HEK293 (cell line): ENCODE data around the gene DCPS.

Experiments used
- CTCF ChIA-PET: fragments of 350-600 bp; formaldehyde crosslinking; extraction: SDS; loops from one replicate; lab custom pipeline; 2021; ENCODE audit warnings: antibody characterized with exemption; lab: Yijun Ruan, JAX
- POLR2A ChIA-PET: fragments of 300-600 bp; formaldehyde crosslinking; extraction: SDS; loops from one replicate; lab custom pipeline; 2020; ENCODE audit warnings: antibody characterized with exemption, inconsistent platforms; lab: Yijun Ruan, JAX
- H3K27ac ChIP-seq: fragments of 200-500 bp; sonication (Bioruptor generic); 2 replicates; pipeline ENCODE4 v1.5.1; 2014; ENCODE audit warnings: low read depth, low read length, control low read depth, inconsistent platforms; ENCODE audit errors: extremely low read depth
- H3K36me3 ChIP-seq, 2 experiments: fragments of 200-500 bp in 1 of 2; sonication (Bioruptor generic) in 1 of 2; 1 replicate in 1 of 2; 2 replicates in 1 of 2; pipeline ENCODE4 v1.5.1; 2014 to 2017; ENCODE audit warnings: inconsistent platforms in 2 of 2, low read length in 2 of 2; ENCODE audit not compliant: control insufficient read depth in 2 of 2, insufficient read depth in 1 of 2
- H3K4me1 ChIP-seq: fragments of 200-500 bp; sonication (Bioruptor generic); 2 replicates; pipeline ENCODE4 v1.5.1; 2014; ENCODE audit warnings: mild to moderate bottlenecking, low read length, inconsistent platforms; ENCODE audit not compliant: control insufficient read depth, insufficient read depth
- H3K4me3 ChIP-seq: 2 replicates; pipeline ENCODE4 v1.5.1; 2011; ENCODE audit warnings: low read depth, mild to moderate bottlenecking, control low read depth, low read length, moderate library complexity
- H3K9me3 ChIP-seq: fragments of 200-500 bp; sonication (Bioruptor generic); 2 replicates; pipeline ENCODE4 v1.5.1; 2014; ENCODE audit warnings: low read depth, low read length, inconsistent platforms; ENCODE audit not compliant: control insufficient read depth, insufficient read depth
- GLIS2 ChIP-seq: fragments of 450-650 bp; formaldehyde crosslinking; IDR thresholded peaks from 2 replicates; pipeline ENCODE4 v1.5.1; 2016; ENCODE audit warnings: missing biosample characterization, missing genetic modification characterization
- HOXC10 ChIP-seq: sonication (generic); formaldehyde crosslinking; IDR thresholded peaks from 2 replicates; pipeline ENCODE4 v1.8.1; 2023; ENCODE audit warnings: mild to moderate bottlenecking, missing genetic modification reagents
- MYNN ChIP-seq: fragments of 450-650 bp; formaldehyde crosslinking; IDR thresholded peaks from 2 replicates; pipeline ENCODE4 v1.5.1; 2016; ENCODE audit warnings: missing biosample characterization, missing genetic modification characterization, borderline replicate concordance
- PRDM1 ChIP-seq: fragments of 450-650 bp; formaldehyde crosslinking; IDR thresholded peaks from 2 replicates; pipeline ENCODE4; 2016; ENCODE audit warnings: missing biosample characterization, missing genetic modification characterization
- REPIN1 ChIP-seq: fragments of 450-650 bp; formaldehyde crosslinking; IDR thresholded peaks from 2 replicates; pipeline ENCODE4 v1.5.1; 2017; ENCODE audit warnings: missing biosample characterization, missing genetic modification characterization, low read depth
- SP2 ChIP-seq: fragments of 450-650 bp; formaldehyde crosslinking; IDR thresholded peaks from 2 replicates; pipeline ENCODE4 v1.5.1; 2016; ENCODE audit warnings: missing biosample characterization, missing genetic modification characterization
- ZBTB26 ChIP-seq: fragments of 450-650 bp; formaldehyde crosslinking; optimal IDR thresholded peaks from 2 replicates; pipeline ENCODE3; 2016; ENCODE audit warnings: missing biosample characterization, mild to moderate bottlenecking, missing genetic modification characterization
- ZIC2 ChIP-seq: fragments of 450-650 bp; formaldehyde crosslinking; IDR thresholded peaks from 2 replicates; pipeline ENCODE4 v1.5.1; 2016; ENCODE audit warnings: missing biosample characterization, missing genetic modification characterization
- ZNF133 ChIP-seq: fragments of 450-650 bp; formaldehyde crosslinking; IDR thresholded peaks from 2 replicates; pipeline ENCODE4 v1.5.1; 2016; ENCODE audit warnings: missing biosample characterization, missing genetic modification characterization
- ZNF148 ChIP-seq: fragments of 450-650 bp; formaldehyde crosslinking; IDR thresholded peaks from 2 replicates; pipeline ENCODE4 v1.5.0; 2017; ENCODE audit warnings: missing biosample characterization, missing genetic modification characterization, borderline replicate concordance
- ZNF239 ChIP-seq: fragments of 450-650 bp; formaldehyde crosslinking; IDR thresholded peaks from 2 replicates; pipeline ENCODE4 v1.5.1; 2016; ENCODE audit warnings: missing biosample characterization, missing genetic modification characterization
- ZNF302 ChIP-seq: fragments of 450-650 bp; formaldehyde crosslinking; IDR thresholded peaks from 2 replicates; pipeline ENCODE4 v1.5.1; 2016; ENCODE audit warnings: missing biosample characterization, missing genetic modification characterization, low read depth
- ZNF366 ChIP-seq: fragments of 450-650 bp; formaldehyde crosslinking; conservative IDR thresholded peaks from 2 replicates; pipeline ENCODE4 v1.5.1; 2016; ENCODE audit warnings: missing biosample characterization, missing genetic modification characterization
- ZNF394 ChIP-seq: fragments of 450-650 bp; formaldehyde crosslinking; IDR thresholded peaks from 2 replicates; pipeline ENCODE4 v1.5.1; 2016; ENCODE audit warnings: missing biosample characterization, missing genetic modification characterization, mild to moderate bottlenecking, moderate library complexity, borderline replicate concordance
- ZNF404 ChIP-seq: fragments of 450-650 bp; formaldehyde crosslinking; IDR thresholded peaks from 2 replicates; pipeline ENCODE4 v1.5.1; 2017; ENCODE audit warnings: missing biosample characterization, missing genetic modification characterization
- ZNF513 ChIP-seq: fragments of 450-650 bp; IDR thresholded peaks from 2 replicates; pipeline ENCODE4 v1.5.1; 2018; ENCODE audit warnings: missing biosample characterization, missing genetic modification characterization
- ZNF514 ChIP-seq: fragments of 450-650 bp; formaldehyde crosslinking; IDR thresholded peaks from 2 replicates; pipeline ENCODE4 v1.5.1; 2016; ENCODE audit warnings: missing biosample characterization, missing genetic modification characterization
- ZNF518A ChIP-seq: fragments of 450-650 bp; formaldehyde crosslinking; conservative IDR thresholded peaks from 2 replicates; pipeline ENCODE4 v1.5.1; 2016; ENCODE audit warnings: low read depth, missing biosample characterization, missing genetic modification characterization
- ZNF521 ChIP-seq: fragments of 450-650 bp; formaldehyde crosslinking; IDR thresholded peaks from 2 replicates; pipeline ENCODE4 v1.5.1; 2017; ENCODE audit warnings: missing biosample characterization, mild to moderate bottlenecking, missing genetic modification characterization
- ZNF600 ChIP-seq: fragments of 450-650 bp; formaldehyde crosslinking; IDR thresholded peaks from 2 replicates; pipeline ENCODE4 v1.5.1; 2016; ENCODE audit warnings: missing biosample characterization, missing genetic modification characterization
- ZNF639 ChIP-seq: fragments of 450-650 bp; formaldehyde crosslinking; IDR thresholded peaks from 2 replicates; pipeline ENCODE4 v1.5.1; 2016; ENCODE audit warnings: missing biosample characterization, missing genetic modification characterization
- ZNF658 ChIP-seq: fragments of 450-650 bp; formaldehyde crosslinking; IDR thresholded peaks from 2 replicates; pipeline ENCODE4; 2016; ENCODE audit warnings: missing biosample characterization, missing genetic modification characterization
- ZNF701 ChIP-seq: fragments of 450-650 bp; formaldehyde crosslinking; IDR thresholded peaks from 2 replicates; pipeline ENCODE4 v1.5.1; 2016; ENCODE audit warnings: missing biosample characterization, missing genetic modification characterization
- ZNF768 ChIP-seq: fragments of 450-650 bp; formaldehyde crosslinking; IDR thresholded peaks from 2 replicates; pipeline ENCODE4 v1.5.1; 2018; ENCODE audit warnings: missing biosample characterization, mild to moderate bottlenecking, missing genetic modification characterization
- ZNF791 ChIP-seq: fragments of 450-650 bp; formaldehyde crosslinking; IDR thresholded peaks from 2 replicates; pipeline ENCODE4 v1.5.1; 2016; ENCODE audit warnings: missing biosample characterization, missing genetic modification characterization
- ZSCAN23 ChIP-seq: fragments of 450-650 bp; formaldehyde crosslinking; IDR thresholded peaks from 2 replicates; pipeline ENCODE4 v1.5.1; 2016; ENCODE audit warnings: missing biosample characterization, missing genetic modification characterization

Gene DCPS

GRCh38 chr11:126352934-126353801, 49.3 kb downstream of the DCPS start:
- POLR2A ChIA-PET, result interaction anchor here (0.6 to 1.2 kb wide), 2 partner anchors 35 to 78 kb away, joined by 3 read pairs; no protein-coding TSS in a partner anchor
- Histone ChIP-seq H3K27ac (no peak overlapping the region), H3K36me3 (peaks cover 0 to 7% of the 10 kb centered on the region in 2 experiments; a peak in 1 of 3 replicates), H3K4me1 (no peaks in the 10 kb centered on the region), H3K4me3 (no peak overlapping the region), H3K9me3 (no peaks in the 10 kb centered on the region)
- CTCF ChIA-PET, result interaction anchor here (0.5 to 1.9 kb wide), 2 partner anchors 11 to 42 kb away, joined by 3 to 6 read pairs; no protein-coding TSS in a partner anchor
- TF ChIP-seq ZIC2 (tag by site-specific recombination), result no peak
- no peak for TF ChIP-seq ZNF404 (tag by site-specific recombination)
- no peak for TF ChIP-seq ZNF148 (tag by site-specific recombination)
- no peak for TF ChIP-seq SP2 (tag by site-specific recombination)
- no peak for TF ChIP-seq ZNF513 (tag by site-specific recombination)
- no peak for TF ChIP-seq GLIS2 (tag by site-specific recombination)
- no peak for TF ChIP-seq HOXC10
- TF ChIP-seq ZSCAN23 (tag by site-specific recombination), result 0 out of 2 replicates have a peak, but pooled peaks have one; percentile 31
- TF ChIP-seq REPIN1 (tag by site-specific recombination), result no peak
- TF ChIP-seq ZNF639 (tag by site-specific recombination), result 0 out of 2 replicates have a peak, but pooled peaks have one; percentile 30
- no peak for TF ChIP-seq ZNF394 (tag by site-specific recombination)
- TF ChIP-seq ZNF768 (tag by site-specific recombination), result no peak
- TF ChIP-seq ZNF521, result no peak
- peak; percentile 20; the same call in 1 of the 2 replicates for TF ChIP-seq ZNF600
- peak; percentile 95 for TF ChIP-seq ZNF366 (tag by site-specific recombination)
- TF ChIP-seq ZNF514 (tag by site-specific recombination), result no peak
- TF ChIP-seq ZNF658 (tag by site-specific recombination), result no peak
- TF ChIP-seq ZNF239 (tag by site-specific recombination), result no peak
- peak; percentile 90 for TF ChIP-seq PRDM1 (tag by site-specific recombination)
- no peak for TF ChIP-seq ZNF701
- no peak for TF ChIP-seq ZNF302 (tag by site-specific recombination)
- TF ChIP-seq MYNN (tag by site-specific recombination), result no peak
- TF ChIP-seq ZBTB26 (tag by site-specific recombination), result no peak
- TF ChIP-seq ZNF518A (tag by site-specific recombination), result no peak
- no peak for TF ChIP-seq ZNF791 (tag by site-specific recombination)
- TF ChIP-seq ZNF133 (tag by site-specific recombination), result no peak
